ENCODE data around the gene SAFB2.

The SAFB2 gene

DNA sequence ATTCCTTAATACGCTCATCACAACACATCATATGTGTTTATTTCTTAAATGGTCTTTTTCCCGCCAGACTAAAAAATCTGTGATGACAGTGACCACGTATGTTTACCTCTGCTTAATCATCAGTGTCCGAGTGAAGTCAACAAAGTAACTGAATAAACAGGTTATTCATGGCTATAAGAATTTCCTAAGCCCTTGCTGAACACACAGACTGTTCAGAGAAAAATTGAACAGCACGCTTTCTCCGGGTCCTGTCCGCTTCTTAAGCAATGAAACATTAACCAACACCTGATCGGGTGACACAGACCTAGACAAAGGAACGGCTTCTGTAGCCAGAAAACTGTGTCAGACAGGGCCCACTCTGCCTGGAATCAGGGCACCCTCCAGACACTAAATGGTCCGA lies 14.3 kb downstream of the SAFB2 start:
- DNase-seq (ENCODE audit: low read depth in 2 of 2, low spot score in 1 of 2) = no peak

DNA sequence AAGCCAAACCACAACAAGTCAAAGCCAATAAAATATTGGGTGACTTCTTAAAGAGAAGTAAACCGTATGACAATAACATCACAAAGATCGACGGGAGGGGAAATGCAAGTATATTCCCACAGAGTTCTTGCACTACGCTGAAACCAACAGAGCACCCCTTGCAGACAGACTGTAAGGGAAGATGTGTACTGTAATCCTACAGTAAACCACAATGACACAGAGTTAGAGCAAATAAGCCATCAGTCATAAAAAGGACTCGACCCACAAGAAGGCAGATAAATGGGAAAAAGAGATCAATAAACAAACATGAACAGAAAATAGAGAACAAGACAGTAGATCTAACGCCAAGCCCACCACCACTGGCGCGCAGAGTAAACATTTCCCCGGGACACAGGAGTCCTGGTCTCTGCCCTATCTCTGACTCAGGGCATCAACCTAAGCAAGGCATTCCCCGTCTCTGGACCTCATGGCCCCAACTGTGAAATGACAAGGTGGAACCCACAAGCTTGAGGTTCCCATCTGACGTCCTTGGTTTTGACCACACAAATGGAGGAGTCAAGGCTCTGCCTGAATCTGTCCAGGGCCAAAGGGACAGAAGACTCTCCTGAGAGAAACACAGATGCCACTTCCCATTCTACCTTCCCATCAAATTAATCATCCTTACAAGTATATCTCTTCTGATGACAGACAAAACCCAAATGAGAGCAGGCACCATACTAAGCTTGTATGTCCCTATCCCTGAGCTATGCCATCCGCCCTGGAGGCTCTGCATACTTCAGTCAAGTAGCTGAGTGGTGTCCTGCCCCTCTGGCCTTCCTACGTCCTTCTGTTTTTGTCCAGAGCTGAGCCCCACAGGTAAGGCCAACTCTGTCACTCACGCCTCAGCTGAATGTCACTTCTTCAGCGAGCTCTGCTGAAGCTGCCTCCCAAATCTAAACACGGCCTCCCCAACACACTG lies 15.0 kb downstream of the SAFB2 start:
- no peak for DNase-seq (ENCODE audit: low read depth in 2 of 2, low spot score in 1 of 2)

DNA sequence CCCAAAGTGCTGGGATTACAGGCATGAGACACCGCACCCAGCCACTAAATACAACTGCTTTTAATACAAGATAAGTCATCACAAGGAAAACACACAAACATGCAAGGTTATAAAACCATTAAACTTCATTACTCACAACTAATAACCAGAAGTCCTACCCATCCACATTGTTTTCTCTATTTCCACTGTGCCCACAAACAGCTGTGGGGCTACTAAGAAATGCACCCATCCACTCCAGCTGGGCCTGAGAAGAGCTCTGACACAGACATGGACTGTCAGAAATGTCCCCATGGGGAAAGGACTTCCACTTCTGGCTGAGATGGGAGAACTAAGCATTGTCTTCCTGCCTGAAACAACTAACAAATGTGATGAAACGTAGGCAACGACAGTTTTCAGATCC lies 17.2 kb downstream of the SAFB2 start:
- DNase-seq (ENCODE audit: low read depth in 2 of 2, low spot score in 1 of 2) = no peak

GRCh38 chr19:5603626-5604025 lies 18.9 kb downstream of the SAFB2 start:
- DNase-seq (ENCODE audit: low read depth in 2 of 2, low spot score in 1 of 2) = no peak

DNA sequence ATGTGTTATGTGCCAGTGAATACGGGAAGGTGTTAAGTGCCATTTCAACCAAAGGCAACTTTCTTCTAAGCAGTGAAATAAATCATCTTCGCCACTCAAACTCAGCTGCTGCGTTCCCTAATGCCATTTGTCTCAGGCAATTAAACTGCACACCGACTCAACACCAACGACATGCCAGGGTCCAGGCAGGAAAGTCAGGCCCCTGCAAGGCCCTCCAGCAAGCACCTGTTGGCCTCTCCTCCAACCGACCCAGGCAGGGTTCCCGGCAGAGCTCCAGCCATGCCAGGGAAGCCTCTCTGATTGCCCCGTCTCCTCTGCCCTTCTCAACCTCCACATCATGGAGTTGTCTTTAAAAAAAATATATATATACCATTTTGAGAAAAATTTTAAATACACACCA lies 21.8 kb downstream of the SAFB2 start:
- DNase-seq (ENCODE audit: low read depth in 2 of 2, low spot score in 1 of 2) = no peak

DNA sequence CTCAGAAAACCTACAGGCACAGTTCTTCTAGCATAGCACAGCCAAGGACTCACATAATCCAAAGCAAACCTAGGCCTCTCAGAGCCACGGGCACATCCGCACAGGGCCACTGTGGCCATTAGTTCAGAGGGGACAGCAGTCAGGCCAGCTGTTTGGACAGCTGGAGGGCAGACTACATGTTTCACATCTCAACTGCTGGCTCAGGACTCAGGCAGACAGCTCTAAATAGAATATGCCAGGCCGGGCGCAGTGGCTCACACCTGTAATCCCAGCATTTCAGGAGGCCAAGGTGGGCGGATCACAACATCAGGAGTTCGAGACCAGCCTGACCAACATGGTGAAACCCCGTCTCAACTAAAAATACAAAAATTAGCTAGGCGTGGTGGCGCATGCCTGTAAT lies 26.8 kb downstream of the SAFB2 start:
- no peak for DNase-seq (ENCODE audit: low read depth in 2 of 2, low spot score in 1 of 2)

GRCh38 chr19:5595129-5595528 lies 27.4 kb downstream of the SAFB2 start:
- no peak for DNase-seq (ENCODE audit: low read depth in 2 of 2, low spot score in 1 of 2)

DNA sequence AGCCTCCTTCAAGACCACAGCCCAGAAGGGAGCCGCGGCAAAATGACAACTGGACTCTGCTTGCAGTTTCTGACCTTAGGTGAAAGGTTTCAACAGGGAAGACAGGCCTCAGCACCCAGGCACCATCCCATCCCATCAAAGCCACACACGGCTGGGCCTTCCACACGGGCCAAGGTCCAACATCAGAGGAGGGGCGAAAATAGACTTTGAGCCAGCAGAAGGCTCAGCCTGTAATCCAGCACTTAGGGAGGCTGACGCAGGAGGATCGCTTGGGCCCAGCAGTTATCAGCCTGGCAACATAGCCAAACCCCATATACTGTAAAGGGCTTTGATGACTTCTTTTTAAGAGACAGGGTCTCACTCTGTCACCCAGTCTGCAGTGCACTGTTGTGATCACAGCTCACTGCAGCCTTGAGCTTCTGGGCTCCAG lies 28.0 kb downstream of the SAFB2 start:
- DNase-seq (ENCODE audit: low read depth in 2 of 2, low spot score in 1 of 2) = no peak

GRCh38 chr19:5593343-5594255 lies 29.0 kb downstream of the SAFB2 start:
- DNase-seq (ENCODE audit: low read depth in 2 of 2, low spot score in 1 of 2) = no peak

DNA sequence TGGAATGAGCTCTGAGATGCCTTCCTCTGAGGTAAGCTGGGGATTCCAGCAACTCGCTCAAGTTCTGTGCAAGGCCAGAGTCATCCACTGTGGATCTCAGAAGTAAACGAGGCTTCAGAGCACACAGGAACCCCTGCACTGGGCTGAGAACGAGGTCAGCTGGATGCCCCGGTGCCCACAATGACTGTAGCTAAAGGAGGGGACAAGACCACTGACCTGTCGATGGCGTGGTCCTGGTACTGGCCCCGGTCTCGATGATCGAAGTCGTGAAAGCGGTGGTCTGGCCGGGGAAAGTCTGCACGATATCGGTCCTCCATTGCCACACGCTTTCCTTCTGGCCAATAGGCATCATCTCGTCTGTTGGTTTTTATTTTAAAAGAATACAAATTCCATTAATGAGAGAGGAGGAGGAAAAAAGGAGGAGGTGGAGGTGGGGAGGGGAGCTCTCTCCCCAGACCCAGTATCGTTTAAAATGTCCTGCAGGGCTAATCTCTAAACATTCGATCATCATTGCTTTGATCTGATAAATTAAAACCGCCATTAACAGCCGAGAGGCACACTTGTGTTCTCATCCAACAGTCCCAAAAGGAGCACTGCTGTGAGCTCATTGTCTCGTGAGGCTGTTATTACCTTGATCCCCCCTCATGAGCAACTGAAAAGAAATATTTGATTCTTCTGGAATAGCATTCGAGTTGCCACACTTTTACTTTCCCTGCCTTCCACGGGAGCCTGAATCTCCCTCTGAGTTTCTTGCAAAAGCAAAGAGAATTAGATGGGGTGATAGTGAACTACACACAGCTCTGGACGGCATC lies 29.8 kb downstream of the SAFB2 start:
- no peak for DNase-seq (ENCODE audit: low read depth in 2 of 2, low spot score in 1 of 2)

DNA sequence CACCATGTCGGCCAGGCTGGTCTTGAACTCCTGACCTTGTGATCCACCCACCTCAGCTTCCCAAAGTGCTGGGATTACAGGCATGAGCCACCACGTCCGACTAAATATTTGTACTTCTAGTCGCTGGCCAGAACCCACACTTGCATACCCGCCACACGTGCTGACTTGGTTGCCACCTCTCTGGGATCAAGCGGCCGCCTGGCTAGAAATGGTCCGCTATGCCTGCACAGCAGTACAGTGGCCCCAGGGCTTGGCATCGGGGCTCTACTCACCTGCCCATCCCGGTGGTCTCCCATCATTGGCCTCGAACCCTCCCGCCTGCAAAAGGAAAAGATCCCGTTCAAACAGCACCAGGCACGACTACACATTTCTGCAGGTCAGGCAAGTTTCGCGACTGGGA lies 31.1 kb downstream of the SAFB2 start:
- DNase-seq (ENCODE audit: low read depth in 2 of 2, low spot score in 1 of 2) = no peak

DNA sequence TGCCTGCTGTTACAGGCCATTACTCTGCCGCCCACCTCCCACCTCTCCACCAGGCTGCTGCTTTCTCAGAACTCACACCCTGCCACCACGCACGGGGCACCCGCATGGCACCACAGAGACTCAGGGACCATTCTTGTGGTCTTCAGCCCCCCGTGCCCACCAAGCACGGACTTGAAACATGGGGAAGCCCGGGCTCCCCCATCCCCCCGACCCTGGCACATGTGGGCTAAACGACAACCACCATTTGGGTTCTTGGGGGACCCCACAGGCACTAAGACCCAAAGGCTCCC lies 31.8 kb downstream of the SAFB2 start:
- no peak for DNase-seq (ENCODE audit: low read depth in 2 of 2, low spot score in 1 of 2)

GRCh38 chr19:5590151-5590864 lies 32.3 kb downstream of the SAFB2 start:
- no peak for DNase-seq (ENCODE audit: low read depth in 2 of 2, low spot score in 1 of 2)

DNA sequence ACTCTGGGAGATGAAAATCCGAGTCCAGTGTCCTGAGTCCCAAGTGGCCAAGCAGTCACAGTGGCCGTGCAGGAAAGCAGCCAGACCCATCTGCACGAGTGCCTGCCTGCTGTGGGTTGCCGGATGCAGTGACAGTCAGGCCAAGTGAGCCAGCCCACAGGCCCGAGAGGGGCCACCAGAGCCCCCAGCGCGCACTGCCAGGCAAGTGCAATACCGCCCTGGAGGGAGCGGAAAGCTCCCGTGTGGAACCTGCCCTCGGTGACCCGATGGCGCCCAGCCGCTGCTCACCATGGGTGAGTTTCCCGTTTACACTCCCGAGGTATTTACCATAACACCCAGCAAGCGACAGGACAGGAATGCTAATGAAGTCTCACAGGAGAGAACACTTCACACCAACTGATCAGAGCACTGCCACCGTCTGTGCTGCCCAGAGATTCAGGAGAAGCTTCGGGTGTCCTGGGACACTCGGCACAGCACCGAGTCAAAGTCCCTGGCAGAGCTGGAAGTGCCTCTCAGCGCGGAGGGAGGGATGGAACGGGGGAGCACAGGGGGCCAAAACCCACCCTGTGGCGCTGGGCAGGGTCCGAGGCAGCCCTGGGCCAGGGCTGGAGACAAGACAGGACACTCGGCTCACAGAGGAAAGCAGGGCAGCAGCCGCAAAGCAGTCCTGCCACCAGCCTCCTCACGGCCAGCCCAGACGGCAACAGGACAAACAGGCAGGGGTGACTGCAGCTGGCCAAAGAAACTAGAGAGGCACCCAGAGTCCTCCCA lies 33.5 kb downstream of the SAFB2 start:
- no peak for DNase-seq (ENCODE audit: low read depth in 2 of 2, low spot score in 1 of 2)

DNA sequence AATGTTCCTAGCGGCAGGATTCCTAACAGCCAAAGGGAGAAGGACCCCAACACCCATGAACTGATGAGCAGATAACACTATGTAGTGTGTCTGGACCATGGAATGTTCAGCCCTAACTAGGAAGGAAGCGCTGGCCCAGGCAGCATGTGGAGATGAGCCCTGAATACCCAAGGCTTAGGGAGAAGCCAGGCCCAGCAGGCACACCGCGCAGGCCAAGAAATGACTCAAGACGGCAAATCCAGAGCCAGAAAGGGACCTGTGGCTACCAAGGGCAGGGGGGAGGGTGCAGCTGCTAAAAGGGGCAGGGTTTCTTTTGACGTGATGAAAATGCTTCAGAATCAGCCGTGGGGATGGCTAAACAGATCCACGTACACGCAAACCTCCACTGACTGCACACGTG lies 34.1 kb downstream of the SAFB2 start:
- DNase-seq (ENCODE audit: low read depth in 2 of 2, low spot score in 1 of 2) = no peak

DNA sequence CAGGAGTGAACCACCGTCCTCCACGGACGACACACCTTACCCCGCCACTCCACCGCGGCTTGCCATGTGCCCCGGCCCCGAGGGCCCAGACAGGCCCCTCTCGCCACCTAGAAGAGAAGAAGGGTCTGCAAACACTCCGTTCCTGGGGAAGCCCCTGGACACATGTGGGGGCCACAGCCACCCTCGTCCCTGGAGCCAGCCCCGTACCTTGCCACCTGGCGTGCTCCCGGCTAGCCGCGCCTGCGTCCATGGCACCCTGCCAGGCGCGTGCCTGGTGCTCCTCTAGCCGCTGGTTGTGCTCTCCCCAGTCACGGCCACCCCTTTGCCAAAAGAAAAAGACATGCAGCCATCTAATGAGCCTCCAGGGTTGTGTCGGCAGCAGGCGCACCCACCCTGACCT lies 34.9 kb downstream of the SAFB2 start:
- DNase-seq (ENCODE audit: low read depth in 2 of 2, low spot score in 1 of 2) = no peak

DNA sequence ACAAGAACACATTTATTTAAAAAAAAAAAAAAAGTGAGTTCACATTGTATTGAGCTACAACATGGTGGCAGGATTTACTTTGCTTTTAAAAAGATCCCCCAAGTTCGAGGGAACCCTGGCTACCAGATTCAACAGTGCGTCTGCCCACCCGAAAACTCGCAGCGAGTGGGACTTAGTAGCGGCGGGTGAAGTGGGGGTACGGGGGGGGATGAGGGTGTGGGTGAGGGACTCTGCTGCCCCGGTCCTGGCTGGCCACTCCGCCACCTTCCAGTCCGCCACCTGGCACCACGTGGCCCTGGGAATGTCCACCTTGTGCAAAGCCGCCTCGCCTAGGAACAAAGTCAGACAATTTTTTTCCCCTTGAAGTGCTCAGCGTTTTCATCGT lies 35.5 kb downstream of the SAFB2 start:
- no peak for DNase-seq (ENCODE audit: low read depth in 2 of 2, low spot score in 1 of 2)

DNA sequence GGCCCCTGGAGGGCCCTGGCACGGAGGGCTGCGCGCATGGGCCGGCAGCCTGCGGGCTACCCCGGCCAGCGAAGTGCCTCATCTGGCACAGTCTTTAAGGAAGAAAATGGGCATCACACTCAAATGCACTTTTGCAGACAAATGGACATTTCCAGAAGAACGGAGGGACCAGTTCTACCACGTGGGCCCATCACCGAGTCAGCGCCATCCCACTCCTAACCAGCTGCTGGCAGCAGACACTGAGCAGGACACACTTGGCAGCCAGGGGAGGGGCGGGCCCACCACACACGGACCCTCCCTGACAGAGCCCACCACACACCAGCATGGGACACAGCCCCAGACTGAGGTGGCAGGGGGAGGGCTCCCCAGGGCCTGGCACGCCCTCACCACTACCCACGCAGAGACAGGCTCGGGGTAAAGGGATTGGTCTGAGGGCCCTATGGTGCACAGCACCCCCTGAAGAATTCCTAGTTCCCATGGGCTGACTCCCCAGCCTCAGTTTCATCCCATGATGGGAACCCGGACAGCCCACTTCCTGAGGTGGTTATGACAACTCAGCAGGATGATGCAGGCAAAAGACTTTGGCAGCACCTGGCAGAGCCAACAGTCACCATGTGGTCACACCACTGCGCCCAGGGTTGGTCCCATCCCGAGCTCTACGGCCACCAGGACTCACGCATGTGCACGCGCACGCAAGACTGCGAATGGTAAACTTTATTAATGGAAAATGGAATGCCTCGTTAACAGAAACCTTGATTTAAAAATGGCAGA lies 36.1 kb downstream of the SAFB2 start:
- no peak for DNase-seq (ENCODE audit: low read depth in 2 of 2, low spot score in 1 of 2)

Measured in stimulated activated CD8-positive, alpha-beta memory T cell treated with anti-CD3 and anti-CD28 coated beads, Interleukin-4, amount 100 ng/mL, for 1 hour (primary cell).